Astrocyte of the cerebellum (primary cell): ENCODE data around the gene C16orf89.
"Not testable (repeated sequence)": the region's sequence is repeated elsewhere in the genome, so short reads cannot be mapped to it uniquely, and the experiment has no call there.

Experiments
- DNase-seq: peaks from one replicate; pipeline ENCODE4 v3.0.0-alpha.2; 2011; ENCODE audit warnings: low read depth
- H3K4me3 ChIP-seq: 2 replicates; pipeline ENCODE4 v1.5.1; 2011; ENCODE audit warnings: mild to moderate bottlenecking, low read depth, low read length, moderate library complexity
- in situ Hi-C: cut with HindIII; loops from 2 replicates; pipeline ENCODE4 v1.10.0; 2017; ENCODE audit warnings: low sequenced_read_pairs
- TF ChIP-seq, protein P1 (sequence below): IDR thresholded peaks from 2 replicates; pipeline ENCODE4 v1.5.1; 2012; ENCODE audit warnings: low read length, low read depth, moderate library complexity, mild to moderate bottlenecking; ENCODE audit errors: missing control alignments

The C16orf89 gene, protein sequence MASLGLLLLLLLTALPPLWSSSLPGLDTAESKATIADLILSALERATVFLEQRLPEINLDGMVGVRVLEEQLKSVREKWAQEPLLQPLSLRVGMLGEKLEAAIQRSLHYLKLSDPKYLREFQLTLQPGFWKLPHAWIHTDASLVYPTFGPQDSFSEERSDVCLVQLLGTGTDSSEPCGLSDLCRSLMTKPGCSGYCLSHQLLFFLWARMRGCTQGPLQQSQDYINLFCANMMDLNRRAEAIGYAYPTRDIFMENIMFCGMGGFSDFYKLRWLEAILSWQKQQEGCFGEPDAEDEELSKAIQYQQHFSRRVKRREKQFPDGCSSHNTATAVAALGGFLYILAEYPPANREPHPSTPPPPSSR

DNA sequence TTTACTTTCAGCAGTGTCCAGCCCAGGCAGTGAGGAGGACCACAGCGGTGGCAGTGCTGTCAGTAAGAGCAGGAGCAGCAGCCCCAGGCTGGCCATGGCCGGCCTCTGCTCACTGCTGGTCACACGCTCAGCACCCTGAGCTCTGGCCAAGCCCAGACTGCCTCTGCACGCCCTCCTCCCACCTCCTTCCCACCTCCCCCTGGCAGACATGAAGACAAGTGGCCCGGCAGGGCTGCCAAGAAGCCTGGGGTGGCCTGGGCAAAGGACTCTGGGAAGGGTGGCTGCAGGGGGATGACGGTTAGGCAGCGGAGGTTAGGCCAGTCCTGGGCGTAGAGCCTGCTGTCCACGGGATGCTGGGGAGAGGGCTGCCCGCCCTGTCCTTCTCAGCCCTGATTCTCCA lies at the start of gene C16orf89:
TSS of gene C16orf89 (minus strand) at position 144 of the 400 bp plus-strand sequence. CDS start at position 96, 48 bp downstream.
- in situ Hi-C loops = no loop called here
- no peak within 1 kb of the TSS for H3K4me3 ChIP-seq
- DNase-seq = no peak
- TF ChIP-seq, protein P1, sequence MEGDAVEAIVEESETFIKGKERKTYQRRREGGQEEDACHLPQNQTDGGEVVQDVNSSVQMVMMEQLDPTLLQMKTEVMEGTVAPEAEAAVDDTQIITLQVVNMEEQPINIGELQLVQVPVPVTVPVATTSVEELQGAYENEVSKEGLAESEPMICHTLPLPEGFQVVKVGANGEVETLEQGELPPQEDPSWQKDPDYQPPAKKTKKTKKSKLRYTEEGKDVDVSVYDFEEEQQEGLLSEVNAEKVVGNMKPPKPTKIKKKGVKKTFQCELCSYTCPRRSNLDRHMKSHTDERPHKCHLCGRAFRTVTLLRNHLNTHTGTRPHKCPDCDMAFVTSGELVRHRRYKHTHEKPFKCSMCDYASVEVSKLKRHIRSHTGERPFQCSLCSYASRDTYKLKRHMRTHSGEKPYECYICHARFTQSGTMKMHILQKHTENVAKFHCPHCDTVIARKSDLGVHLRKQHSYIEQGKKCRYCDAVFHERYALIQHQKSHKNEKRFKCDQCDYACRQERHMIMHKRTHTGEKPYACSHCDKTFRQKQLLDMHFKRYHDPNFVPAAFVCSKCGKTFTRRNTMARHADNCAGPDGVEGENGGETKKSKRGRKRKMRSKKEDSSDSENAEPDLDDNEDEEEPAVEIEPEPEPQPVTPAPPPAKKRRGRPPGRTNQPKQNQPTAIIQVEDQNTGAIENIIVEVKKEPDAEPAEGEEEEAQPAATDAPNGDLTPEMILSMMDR = no peak

DNA sequence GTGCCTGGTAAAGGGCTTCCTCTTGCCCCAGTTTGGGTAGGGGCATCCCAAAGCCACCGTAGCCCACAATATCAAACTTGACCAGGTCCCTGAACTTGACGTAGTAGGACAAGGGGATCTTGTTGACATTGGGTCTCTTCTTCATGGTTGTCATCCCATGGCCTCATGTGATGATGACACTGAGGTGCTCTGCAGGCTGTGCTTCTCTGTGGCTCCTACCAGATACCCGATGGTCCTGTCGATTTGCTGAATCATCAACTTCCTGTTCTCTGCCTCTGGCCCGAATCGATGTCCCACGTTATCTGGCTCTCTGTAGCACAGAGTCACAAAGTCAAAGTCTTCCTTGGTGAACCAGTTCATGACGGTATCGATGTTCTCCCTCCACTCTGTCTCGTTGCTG lies 45.2 kb upstream of the C16orf89 start:
- H3K4me3 ChIP-seq, DNase-seq: not testable (repeated sequence)

DNA sequence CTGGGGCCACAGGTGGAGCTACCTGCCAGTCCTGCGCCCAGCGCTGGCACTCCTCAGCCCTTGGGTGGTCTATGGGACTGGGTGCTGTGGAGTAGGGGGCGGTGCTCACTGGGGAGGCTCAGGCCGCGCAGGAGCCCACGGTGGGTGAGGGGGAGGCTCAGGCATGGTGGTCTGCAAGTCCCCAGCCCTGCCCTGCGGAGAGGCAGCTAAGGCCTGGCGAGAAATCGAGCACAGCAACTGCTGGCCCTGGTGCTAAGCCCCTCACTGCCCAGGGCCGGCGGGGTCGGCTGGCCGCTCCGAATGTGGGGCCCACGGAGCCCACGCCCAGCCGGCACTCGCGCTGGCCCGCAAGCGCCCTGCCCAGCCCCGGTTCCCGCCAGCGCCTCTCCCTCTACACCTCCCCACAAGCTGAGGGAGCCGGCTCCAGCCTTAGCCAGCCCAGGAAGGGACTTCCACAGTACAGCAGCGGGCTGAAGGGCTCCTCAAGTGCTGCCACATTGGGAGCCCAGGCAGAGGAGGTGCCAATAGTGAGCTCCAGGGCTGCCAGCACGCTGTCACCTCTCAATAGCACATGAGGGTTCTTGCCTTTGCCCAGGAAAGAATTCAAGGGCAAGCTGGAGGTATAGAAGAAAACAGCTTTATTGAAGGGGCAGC lies 42.9 kb upstream of the C16orf89 start:
- DNase-seq = no peak
- TF ChIP-seq, protein P1 = no peak
- in situ Hi-C loops = no loop called here
- no peak overlapping the region for H3K4me3 ChIP-seq

More for the DNA sequence above, 45.2 kb upstream of the C16orf89 start:
- in situ Hi-C loops = not testable (repeated sequence)

DNA sequence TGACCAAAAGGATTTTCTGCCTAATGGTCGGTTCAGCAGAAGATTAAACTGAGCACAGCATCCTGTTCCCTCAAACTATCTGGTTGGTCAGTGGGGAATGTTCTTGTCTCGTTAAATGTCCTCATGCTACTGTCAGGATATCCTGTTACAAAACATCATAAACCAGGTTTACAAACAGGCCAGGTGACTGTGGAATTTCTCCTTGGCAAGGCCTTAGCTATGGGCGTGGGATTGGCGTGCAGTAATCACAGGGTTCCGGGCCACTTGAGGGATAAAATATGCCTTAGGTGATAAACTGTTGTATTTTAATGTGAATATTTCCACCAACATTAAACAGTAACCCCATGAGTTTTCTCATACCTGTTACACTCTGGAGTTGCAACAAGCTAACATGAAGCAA lies 39.3 kb upstream of the C16orf89 start:
- DNase-seq, H3K4me3 ChIP-seq, in situ Hi-C loops: not testable (repeated sequence)

DNA sequence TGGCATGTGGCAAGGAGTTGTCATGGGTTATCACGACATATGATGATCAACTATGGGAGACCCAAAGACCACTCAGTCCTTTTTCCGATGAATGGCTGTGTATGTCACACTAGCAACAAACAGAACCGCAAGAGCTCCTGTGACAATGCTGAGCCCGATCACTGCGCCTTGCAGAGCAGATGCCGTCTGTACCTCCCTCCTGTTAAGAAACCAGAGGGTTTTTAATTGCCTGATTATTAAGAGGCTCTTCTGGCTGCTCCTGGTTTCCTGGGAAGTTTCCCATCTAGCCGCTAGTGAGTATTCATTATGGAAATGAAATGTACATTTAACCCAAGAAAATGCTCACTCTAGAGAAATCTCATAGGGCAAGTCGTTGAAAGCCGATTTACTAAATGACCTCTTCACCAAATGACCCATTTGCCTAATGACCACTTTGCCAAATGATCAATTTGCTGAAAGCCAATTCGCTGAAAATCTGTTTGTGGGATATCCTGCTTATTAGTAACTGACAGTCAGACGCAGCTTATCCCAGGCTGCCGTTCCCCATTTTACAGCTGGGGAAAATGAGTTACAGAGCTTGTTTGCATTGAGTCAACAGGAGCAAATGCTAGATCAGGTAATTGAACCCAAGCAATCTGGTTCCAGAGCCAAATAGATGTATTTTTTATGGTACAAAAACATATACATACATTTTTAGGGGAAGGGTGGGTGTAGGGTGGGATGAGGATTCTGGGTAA lies 37.7 kb upstream of the C16orf89 start:
- H3K4me3 ChIP-seq, DNase-seq, in situ Hi-C loops: not testable (repeated sequence)

DNA sequence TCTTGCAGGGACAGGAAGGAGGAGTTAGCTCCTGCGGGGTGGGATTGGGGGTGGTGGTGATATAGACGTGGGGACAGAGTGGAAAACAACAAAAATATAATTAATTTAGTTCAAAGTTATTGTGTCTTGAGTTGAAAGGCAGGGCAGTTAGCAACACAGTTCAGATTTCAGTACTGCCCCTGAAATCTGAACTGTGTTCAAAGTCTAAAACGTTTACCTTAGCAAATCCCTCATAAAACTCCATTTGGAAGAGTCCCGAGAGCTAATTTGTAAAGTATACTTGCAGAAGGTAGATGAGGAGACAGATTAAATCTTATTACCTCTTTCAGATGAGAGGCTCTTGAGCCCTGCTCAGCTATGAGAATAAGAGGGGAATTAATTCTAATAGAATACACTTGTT lies 33.4 kb upstream of the C16orf89 start:
- in situ Hi-C loops, H3K4me3 ChIP-seq, DNase-seq: not testable (repeated sequence)

DNA sequence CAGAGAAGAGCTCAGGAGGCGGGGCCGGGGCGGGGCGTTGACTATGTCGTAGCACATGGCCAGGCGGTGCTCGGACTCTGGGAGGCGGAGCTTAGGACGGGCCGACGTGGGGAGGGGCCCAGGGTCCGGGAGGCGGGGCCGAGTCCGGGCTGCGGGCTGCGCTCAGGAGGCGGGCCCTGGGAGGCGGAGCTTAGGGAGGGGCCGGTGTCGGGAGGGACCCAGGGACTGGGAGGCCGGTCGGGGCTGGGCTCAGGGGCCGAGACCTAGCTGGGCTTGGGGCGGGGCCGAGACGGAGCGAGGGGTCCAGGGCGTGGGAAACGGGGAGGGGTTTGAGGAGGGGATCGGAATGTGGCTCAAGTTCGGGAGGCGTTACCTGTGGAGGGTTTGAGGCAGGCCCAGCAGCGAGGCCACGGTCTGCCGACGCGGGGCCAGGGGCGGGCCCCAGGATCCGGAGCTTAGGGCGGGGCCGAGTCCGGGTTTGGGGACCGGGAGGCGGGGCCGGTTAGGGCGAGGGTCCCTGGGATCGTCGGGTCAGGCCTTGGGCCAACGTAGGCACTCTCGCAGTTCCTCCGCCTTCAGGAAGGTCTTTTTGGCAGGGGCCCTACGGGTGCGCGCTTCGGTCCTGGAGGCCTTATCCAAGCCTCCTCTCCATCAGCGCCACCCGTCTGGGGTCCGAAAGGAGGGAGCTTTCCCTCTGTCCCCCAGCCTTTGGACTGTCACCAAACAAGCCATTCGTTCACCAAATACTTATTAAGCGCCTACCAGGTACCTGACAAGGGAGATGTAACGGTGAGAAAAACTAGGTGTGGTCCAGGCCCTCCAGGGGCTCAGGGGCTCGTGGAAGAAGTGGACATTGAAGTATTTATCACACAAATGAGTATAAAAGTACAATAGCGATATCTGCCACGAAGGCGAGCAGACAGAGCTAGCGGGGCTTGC lies 32.7 kb upstream of the C16orf89 start:
- in situ Hi-C loops = not testable (repeated sequence)
- DNase-seq = peak; percentile 28
- H3K4me3 ChIP-seq = peak overlapping the region; percentile 63

DNA sequence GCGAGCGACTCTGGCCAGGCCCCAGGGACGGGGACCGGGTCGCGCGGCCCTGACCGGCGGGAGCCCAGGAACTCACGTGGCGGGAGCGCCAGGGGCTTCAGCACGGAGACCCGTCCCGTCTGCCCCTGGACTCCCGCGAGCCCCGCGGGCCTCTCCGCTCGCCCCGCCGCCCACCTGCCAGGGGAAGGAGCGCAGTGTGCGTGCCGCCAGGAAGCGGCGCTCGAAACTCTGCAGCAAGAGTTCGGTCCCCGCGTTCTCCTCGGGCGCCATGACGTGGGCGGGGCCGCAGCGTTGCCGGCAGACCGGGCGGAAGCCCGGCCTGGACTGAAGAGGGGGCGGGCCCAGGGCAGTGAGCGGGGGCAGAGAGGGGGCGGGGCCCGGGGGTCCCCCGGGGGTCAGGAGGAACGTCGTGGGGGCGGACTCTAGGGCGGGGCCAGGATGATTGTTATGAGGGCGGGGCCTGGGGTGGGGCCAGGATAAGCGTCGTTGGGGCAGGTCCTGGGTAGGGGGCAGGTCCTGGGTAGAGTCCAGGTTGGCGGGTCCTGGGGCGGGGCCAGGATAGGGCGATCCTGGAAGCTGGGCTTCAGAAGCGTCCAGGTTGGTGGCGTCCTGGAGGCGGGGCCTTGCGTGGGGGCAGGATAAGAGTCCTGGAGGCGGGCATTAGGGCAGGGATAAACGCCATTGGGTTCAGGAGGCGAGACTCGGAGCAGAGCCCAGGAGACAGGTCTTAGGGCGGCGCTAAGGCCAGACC lies 31.9 kb upstream of the C16orf89 start, which contains the start of gene EEF2KMT:
TSS of gene EEF2KMT (minus strand) at position 326 of the 751 bp plus-strand sequence. CDS start at position 270, 56 bp downstream.
- peak; percentile 98 for DNase-seq
- H3K4me3 ChIP-seq = peak within 1 kb of the TSS; percentile 63
- in situ Hi-C loops = not testable (repeated sequence)

DNA sequence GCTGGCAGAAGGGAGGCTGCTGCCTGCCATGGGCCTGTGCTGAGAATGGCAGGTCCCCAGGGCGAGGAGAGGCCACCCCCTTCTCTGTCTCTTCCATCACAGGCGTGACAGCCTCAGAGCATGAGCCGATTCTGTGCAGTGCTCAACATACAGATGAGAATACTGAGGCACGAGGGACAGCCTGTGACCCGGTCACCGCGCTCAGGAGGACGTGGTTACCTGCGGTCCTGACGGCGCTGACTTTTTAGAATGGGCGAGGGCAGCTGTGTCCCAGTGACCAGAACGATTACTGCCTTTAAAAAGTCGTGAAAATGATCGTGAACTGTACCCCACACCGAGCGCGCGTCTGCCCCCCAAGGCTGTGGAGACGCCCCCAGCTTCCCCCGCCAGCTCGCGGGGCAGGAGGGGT lies 31.3 kb upstream of the C16orf89 start:
- in situ Hi-C loops, DNase-seq: not testable (repeated sequence)
- peak overlapping the region; percentile 63 for H3K4me3 ChIP-seq

DNA sequence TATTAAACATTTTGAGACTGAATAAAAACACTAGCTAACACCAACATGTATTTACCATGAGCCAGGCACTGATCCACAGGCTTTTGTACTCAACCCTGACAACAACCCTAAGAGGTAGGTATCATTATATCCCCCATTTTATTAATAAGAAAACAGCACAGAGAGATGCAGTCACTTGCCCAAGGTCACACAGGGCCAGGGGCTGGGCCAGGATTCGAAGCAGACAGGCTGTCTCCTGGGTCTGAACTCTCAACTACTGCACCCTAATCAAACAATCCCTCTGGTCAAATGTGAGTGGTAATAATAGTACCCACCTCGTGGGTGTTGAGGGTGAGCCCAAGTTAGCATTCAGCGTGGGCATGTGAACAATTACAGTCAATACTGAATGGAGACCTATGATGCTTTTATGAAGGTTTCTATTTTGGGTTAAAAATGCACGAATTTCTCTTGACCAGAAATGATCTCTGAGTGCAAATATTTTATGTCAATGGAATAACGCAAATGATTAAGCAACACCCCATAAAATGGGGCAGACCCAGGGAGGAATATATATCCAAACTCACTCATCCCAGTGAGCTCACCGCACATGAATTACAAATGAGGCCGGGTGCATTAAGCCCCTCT lies 30.8 kb upstream of the C16orf89 start:
- H3K4me3 ChIP-seq = peak overlapping the region; percentile 63
- DNase-seq, in situ Hi-C loops: not testable (repeated sequence)

DNA sequence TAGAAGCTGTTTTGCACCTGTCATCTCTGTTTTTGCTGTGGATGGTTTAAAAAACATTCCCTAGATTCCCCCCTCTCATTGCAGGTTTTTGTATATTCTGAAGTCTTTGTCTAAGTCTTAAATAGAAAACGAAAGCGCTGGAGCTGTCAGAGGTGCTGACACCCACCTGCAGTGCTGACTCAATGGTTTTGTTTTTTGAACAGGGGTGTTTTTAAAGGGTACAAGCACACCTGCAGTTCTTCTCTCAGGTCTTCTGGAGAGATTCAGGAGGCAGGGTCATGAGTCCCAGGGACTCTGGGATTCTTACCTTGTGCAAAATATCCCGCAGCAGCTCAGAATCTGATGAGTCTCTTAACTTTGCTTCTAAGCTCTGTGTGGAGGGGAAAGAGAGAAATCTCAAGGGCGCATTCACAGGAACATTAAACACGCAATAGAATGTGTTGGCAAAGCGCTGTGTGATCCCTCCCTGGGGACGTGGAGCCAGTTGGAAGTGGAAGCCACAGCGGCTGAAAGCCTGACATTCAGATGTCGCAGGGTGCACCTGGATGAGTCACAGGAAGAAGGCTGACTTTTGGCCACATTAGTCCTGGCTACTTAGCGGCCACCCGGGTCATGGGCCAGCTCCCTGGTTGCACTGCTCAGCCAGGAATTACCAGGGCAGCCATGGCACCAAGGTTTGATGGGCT lies 29.5 kb upstream of the C16orf89 start:
- H3K4me3 ChIP-seq, in situ Hi-C loops, DNase-seq: not testable (repeated sequence)

DNA sequence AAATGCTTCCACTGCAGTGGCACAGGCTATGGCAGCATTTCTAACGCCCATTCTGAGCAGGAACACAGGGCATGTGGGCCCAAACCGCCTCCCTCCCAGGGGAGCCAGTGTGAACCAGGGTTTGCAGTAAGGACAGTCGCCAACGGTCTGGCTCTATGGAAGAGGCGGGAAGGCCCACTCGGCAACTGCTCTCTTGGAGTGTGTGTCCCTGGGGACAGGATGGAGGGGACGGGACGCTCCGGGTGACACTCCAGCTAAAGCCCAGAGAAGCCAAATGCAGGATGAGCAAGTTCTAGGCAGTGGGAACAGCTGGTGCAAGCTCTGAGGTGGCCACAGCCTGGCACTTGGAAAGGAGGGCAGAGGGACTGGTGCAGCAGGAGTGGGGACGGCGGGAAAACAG lies 28.0 kb upstream of the C16orf89 start:
- in situ Hi-C loops, H3K4me3 ChIP-seq, DNase-seq: not testable (repeated sequence)
